ENCODE results near the gene ACKR2.

Gene ACKR2, protein sequence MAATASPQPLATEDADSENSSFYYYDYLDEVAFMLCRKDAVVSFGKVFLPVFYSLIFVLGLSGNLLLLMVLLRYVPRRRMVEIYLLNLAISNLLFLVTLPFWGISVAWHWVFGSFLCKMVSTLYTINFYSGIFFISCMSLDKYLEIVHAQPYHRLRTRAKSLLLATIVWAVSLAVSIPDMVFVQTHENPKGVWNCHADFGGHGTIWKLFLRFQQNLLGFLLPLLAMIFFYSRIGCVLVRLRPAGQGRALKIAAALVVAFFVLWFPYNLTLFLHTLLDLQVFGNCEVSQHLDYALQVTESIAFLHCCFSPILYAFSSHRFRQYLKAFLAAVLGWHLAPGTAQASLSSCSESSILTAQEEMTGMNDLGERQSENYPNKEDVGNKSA

DNA sequence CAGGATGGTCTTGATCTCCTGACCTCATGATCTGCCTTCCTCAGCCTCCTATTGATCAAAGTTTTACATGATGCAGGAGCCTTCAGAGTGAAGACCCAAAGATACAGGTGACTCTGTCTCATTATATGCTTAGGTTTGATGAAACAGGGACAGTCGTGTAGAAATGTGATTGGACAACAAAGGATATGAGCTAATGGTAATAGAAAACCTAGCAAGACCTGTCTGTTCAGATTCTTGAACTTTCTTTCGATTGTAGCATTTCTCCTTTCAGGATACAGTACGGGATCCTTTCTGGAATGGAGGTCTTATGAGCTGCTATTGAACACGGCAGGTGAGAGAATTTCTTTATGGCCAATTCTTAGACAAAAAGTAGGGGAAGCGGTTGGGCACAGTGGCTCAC lies at the start of gene ACKR2:
Gene ACKR2 (plus strand): TSS at position 244 of the 400 bp plus-strand sequence. CDS start 55,058 bp downstream, outside the sequence.
- no peak for DNase-seq

DNA sequence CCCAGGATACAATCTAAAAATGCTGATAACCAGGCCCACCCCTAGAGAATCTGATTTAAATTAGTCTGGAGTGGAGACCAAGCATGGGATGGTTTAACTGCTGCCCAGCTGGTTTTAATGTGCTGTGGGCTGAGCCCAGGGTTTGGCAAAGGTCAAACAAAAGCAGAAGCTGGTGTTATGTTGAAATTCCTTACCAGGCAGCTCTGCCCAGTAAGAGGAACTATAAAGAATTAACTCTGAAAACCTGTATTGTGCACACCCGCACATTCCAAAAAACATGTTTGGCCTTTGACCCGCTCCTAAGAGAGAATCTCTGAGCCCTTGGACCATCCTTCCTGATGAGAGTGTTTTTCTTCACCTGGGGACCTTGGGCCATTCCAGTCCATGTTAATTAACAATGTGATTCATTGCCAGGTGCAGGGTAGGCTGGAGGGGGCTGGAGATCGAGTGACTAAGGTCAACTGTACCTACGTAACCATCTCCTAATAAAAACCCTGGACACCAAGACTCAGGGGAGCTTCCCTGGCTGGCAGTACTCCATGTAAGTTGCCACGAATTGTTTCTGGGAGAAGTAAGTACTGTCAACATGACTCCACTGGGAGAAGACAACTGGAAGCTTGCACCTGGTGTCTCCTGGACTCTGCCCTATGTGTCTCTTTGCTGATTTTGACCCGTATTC lies 47.1 kb upstream of the ACKR2 start:
- DNase-seq = peak; percentile 27

DNA sequence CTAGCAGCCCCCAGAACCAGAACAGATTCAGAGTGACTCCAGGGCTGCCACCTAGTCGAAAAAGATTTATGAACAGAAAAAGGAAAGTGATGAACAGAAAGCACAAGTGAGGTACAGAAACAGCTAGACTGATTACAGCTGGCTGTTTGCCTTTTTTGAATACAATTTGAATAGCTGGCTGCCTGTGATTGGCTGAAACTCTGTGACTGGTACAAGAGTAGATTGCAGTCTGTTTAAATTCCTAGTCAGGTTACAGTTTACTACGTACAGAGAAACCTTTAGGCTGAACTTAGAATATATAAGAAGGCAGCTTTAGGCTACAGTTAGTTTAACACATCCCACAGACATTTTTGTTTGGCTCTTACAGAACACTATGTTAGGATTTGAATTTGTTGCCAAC lies 46.2 kb upstream of the ACKR2 start:
- peak; percentile 40 for DNase-seq

DNA sequence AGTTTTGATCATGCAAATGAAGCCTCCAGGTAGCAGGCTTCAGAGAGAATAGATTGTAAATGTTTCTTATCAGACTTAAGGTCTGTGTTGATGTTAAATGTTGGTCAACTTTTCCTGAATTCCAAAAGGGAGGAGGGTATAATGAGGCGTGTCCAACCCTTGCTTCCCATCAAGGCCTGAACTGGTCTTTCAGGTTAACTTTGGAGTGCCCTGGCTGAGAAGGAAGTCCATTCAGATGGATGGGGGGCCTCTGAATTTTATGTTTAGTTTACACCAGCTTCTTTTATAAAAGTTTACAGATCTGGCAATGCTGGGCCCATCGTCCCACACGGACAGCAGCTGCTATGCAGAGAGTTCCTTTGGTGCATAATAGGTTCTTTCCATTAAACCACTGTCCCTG lies 45.1 kb upstream of the ACKR2 start:
- DNase-seq = no peak

DNA sequence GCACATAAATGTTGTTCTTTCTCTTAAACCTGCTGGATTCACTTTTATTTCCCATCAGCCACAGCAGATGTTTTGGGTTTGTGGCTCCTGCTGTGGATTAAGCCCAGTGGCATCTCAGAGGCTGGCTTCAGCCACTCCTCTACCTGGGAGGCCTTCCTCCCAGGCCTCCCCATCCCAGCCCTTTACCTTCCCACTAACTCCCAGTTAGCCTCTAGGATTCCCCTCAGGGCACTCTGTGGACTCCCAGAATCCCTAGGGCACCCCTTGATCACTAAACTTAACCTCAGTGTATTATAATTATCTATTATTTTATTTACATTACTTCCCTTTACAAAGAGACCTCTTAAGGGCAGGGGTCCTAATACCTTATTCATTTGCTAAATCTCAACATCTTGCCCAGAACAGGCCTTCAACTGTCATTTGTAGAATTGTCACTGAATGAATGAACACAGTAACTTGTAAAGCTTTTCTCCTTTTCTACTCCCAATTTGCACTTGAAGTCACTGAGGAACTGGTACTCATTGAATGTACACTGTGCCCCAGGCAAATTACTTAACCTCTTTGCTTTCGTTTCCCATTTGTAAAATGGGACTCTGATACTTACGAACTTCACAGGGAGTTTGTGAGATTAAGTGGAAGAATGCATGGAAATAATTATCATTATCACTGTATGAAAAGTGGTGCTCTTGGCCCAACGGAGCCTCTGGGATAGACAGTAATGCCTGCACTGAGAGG lies 44.5 kb upstream of the ACKR2 start:
- no peak for DNase-seq

DNA sequence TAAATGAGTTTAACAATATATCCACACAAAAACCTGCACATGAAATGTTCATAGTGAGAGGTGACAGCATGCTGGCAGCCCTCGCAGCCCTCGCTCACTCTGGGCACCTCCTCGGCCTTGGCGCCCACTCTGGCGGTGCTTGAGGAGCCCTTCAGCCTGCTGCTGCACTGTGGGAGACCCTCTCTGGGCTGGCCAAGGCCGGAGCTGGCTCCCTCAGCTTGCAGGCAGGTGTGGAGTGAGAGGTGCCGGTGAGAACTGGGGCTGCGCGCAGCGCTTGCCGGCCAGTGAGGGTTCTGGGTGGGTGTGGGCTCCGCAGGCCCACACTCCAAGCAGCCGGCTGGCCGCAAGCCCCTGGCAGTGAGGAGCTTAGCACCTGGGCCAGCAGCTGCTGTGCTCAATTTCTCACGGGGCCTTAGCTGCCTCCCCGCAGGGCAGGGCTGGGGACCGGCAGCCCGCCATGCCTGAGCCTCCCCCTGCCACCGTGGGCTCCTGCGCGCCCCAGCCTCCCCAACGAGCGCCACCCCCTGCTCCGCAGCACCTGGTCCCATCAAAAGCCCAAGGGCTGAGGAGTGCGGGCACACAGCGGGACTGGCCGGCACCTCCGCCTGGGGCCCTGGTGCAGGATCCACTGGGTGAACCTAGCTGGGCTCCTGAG lies 39.6 kb upstream of the ACKR2 start:
- DNase-seq = no peak

DNA sequence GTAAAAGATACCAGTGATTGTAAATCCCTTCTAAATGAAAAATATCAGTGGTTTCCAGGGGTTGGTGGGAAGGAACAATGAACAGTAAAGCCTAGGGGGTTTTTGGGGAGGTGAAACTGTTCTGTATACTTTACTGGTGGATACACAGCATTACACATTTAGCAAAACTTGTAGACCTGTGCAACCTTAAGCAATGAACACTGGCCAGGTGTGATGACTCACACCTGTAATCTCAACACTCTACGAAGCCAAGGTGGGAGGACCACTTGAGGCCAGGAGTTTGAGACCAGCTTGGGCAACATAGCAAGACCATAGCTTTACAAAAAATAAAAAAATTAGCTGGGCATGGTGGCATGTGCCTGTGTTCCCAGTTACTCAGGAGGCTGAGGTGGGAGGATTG lies 38.0 kb upstream of the ACKR2 start:
- no peak for DNase-seq

DNA sequence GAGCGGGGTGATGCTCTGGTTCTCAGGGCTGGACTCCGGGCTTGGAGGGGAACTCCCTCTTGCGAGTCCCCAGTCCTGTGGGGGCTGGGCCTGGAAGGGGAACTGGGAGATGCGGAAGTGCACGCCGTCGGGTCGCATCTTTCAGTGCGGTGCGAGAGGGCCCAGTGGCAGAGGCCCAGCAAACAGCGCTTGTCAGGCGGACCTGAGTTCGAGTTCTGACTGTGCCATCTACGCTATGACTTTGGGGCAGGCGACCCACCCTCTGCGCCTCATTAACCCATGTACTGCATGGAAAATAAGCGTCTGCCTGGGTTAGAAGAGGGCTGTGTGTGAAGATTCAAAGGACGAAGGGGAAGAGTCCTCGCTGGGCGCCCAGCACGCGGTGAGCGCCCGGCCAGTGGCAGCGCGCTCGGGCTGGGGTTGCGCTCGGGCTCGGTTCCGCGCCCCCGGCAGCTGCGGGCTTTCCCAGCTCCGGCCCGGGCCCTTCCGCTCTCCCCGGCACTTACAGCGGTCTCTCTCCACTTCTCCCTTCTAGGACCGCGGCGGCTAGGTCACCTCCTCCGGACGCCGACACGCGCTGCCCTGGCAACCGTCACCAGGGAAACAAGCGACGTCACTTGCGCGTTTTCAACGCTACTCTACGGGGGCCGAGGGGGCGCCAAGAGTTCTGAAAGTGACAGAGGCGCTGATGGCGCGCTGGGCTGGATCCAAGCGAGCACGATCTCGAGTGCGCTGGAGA lies 36.4 kb upstream of the ACKR2 start, which contains the start of gene CCDC13:
Gene CCDC13 (minus strand): TSS at position 584 of the 739 bp plus-strand sequence. CDS start 14,908 bp downstream, outside the sequence.
- peak; percentile 87 for DNase-seq

DNA sequence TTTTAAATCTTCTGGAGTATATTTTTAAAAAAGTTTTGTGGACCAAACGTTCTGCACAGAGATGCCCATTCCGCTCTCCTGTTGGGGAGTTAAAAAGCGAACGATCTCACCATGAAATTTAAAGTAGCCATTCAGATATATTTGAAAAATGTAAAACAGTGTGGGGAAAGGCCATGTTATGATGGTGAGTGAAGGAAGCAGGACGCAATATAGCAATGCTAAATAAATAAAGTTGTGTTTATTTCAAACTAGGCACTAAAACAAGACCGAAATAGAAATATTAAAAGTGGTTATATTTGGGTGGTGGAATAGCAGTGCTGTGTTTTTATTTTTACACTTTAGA lies 35.9 kb upstream of the ACKR2 start:
- no peak for DNase-seq

DNA sequence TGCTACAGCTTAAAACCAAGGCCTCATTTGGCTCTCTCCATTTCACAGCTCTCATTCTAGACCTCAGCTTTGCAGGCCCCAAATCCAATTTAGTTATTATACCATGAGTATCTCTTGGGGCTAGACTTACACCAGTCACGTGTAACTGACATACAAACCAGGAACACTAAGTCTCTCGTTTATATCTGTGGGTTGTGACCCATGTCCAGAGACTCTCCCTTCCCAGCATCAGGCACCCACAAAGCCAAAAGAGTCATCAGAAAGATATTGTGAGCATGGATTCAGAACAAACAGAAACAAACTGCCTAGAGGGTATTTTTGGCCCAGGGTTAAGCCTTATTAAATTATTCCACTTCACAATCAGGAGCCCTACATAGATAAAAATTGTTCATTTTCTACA lies 30.6 kb upstream of the ACKR2 start:
- DNase-seq = peak; percentile 93

DNA sequence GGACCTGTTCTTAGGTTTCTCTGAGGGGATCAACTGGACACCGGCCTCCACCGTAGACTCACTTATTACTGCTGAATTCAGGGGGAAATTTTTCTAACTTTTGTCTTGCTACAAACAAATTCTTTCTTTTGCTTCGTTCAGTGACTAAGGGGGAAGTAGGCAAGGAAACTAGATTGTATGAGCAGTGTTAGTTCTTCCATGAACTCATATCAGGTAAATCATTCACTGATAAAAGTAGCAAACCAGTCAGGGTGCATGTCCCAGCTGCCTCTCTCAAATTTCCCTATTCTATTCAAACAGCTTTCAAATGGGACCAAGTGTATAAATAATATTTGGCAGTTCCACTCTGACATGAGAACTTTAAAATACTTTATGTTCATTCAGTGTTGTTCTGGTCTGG lies 28.8 kb upstream of the ACKR2 start:
- no peak for DNase-seq

DNA sequence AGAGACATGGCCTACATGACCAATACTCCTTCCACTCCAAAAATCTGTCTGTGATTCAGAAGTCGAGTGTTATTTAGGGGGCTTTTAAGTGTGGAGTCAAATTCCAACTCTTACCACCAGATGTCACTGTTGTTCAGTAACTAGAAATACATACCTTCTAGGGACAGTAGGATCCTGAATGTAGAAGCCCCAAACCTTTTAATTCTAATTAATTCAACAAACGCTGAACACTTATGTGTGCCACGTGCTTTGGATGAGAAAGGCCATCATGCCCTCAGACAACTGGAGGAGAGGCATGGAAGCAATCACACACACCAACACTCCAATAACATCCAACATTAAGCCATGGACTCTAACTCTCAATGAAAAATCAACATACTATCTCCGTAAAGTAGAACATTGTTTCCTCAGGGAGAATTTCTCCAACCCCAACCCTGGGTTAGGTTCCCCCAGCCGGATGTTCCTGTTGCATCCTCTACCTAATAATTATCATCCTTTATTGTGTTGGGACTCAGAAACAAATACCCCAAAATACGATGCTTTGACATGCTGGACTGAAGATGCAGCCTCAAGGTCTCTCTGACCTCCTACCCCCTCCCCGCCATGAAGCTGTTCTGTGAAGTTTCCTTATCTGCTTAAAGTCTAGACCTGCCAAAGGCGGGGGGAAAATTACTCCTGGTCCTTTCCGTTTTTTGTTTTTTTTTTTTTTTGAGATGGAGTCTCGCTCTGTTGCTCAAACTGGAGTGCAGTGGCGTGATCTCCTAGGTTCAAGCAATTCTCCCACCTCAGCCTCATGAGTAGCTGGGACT lies 28.1 kb upstream of the ACKR2 start:
- DNase-seq = peak; percentile 67

DNA sequence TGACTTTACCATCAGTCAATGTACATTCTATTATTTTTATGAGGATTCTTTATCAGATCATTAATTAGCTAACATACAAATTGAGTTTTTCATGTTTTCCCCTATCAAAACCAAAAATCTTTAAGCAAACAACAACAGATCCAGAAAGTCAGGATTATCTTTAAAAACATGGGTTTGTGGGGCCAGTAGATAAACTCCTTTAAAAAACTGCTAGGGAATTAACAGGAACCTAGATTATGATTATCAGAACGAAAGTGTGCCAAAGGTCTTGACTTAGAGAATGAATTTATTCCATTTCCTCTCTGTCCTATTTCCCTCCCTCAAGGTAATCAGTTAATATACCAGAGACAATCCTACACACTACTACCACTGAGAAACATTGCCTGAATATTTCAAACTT lies 23.0 kb upstream of the ACKR2 start:
- no peak for DNase-seq

DNA sequence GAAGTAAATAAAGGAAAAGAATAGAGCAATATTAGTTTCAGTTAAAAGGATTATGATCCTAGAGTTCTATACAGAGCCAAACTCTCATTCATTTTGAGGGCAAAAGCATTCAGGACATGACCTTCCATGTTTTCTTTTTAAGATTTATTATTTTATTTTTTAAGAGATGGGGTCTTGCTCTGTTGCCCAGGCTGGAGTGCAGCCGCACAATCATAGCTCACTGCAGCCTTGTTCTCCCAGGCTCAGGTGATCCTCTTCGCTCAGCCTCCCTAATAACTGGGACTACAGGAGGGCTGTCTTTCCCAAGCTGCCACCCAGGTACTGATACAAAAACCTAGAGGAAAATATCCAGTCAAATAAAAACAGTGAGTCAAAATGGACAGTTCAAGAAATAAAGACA lies 22.6 kb upstream of the ACKR2 start:
- DNase-seq = no peak

DNA sequence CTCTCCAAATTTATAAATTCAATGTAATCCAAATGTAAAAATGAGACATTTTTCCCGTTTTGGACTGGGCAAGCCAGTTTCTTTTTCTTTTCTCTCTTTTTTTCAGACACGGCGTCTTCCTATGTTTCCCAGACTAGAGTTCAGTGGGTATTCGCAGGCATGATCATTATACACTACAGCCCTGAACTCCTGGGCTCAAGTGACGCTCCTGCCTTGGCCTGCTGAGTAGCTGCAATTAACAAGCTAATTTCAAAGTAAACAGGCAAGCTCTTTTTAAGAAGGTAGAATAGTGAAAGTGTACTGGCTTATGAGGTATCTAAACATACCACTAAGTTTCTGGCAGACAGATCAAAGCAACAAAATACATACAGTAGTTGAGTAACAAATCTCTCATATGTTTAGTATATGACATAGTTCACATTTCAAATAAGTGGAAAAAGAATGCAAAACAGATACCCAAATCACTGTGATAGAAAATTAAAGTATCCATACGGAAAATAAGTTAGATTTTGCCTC lies 18.5 kb upstream of the ACKR2 start:
- no peak for DNase-seq

DNA sequence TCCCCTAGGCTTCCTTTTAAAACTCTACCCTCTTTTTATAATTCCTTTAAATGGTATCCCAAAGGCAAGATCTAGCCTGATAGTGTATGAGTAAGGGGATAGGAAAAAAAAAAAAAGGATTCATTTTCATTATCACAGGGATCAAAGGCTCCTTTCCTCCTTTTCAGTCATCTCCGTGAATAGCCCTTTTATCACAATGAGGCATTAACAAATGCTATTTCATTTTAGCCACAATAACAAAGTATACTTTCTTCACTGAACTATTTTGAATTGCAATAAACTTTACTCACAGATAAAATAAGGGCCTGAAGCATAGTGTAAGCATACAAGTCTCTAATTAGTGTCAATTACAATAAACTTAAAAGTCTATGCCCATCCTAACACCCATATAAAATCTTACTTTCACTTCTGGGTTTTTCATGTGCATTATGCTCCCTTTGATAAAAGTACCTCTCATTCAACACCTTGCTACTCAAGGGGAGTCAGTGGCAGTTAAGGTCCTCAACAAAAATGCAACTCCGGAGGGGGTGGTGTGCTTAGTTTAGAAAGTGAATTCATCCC lies 13.5 kb upstream of the ACKR2 start:
- DNase-seq = no peak

DNA sequence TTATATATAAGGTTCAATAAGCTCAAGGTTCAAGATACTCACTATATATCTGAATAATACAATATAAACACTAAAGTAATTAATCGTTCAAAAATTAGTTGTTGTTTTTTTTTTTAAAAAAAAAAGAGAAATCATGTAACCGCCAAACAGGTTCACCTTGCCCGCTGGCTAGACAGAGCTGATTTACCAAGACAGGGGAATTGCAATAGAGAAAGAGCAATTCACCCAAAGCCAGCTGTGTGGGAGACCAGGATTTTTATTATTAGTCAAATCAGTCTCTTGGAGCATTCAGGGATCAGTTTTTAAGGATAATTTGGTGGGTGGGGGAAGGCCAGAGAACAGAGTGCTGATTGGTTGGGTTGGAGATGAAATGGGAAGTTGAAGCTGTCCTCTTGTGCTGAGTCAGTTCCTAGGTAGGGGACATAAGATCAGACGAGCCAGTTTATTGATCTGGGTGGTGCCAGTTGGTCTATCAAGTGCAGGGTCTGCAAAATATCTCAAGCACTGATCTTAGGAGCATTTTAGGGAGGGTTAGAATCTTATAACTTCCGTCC lies 12.8 kb upstream of the ACKR2 start:
- no peak for DNase-seq

DNA sequence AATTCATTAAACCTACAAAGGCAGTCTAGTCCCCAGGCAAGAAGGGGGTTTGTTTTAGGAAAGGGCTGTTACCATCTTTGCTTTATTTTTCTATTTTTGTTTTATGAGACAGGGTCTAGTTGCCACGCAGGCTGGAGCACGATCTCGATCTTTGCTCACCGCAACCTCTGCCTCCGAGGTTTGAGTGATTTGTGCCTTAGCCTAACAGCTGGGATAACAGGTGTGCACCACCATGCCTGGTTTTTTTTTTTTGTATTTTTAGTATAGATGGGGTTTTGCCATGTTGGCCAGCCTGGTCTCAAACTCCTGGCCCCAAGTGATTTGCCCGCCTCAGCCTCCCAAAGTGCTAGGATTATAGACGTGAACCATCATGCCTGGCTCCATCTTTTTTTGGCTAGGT lies 9.9 kb upstream of the ACKR2 start:
- no peak for DNase-seq

DNA sequence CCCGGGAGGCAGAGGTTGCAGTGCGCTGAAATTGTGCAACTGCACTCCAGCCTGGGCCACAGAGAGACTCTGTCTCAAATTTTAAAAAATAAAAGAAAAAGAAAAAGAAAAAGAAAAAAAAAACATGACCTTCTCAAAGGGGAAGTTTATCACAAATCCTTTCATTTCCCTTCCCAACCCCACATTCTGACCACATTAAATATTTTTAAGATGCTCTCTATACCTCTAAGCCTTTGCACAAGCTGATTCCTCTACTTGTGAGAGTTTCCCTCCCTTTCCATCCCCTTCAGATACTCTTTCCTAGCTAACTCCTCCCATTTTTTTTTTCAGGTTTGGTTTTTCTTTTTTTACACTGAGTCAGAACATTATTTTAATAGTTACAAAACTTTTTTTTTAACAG lies 9.0 kb upstream of the ACKR2 start:
- DNase-seq = no peak

DNA sequence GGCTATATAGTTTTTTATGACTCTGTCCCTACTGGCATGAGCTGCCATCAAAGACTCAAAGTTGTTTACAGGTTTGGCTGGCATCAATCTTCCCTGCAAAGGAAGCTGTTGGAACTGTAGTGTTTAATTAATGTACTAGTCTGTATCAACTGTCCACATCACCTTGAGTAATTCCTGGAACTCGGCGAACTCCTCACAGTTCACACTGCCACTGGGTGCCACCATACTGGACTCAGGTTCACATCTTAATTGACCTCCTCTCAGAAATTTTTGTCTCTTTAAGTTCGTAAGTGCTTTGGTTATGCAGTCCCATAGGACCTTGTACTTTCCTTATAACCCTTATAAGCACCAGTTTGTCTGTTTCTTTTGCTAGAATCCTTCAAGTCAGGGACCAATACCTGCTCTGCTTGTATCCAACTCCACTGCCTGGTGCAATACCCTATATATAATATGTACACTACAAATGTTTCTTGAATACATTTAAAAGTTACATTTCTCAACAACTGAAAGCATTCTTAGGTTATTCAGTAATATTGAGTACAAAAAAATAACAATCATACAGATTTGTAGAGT lies 8.1 kb upstream of the ACKR2 start:
- no peak for DNase-seq
